WTC11 (cell line): ENCODE results near the gene CALHM5. TPM values are rescaled to one million over a fixed set of nuclear protein-coding genes. Genes with fewer than 3 reads are reported as not detected.

Experiments
- CBFB ChIP-seq: sonication (generic); formaldehyde crosslinking; IDR thresholded peaks from 2 replicates; pipeline ENCODE4 v1.8.1; 2022; ENCODE audit warnings: mild to moderate bottlenecking, low read depth, missing genetic modification reagents
- CREM ChIP-seq: sonication (generic); formaldehyde crosslinking; IDR thresholded peaks from 2 replicates; pipeline ENCODE4 v1.8.1; 2022; ENCODE audit warnings: mild to moderate bottlenecking, missing genetic modification reagents, moderate library complexity
- ELF4 ChIP-seq: sonication (generic); formaldehyde crosslinking; IDR thresholded peaks from 2 replicates; pipeline ENCODE4 v1.8.1; 2022; ENCODE audit warnings: low read depth, mild to moderate bottlenecking, moderate library complexity, missing genetic modification reagents
- EMX1 ChIP-seq: fragments of 250-450 bp; sonication (Bioruptor Pico); IDR thresholded peaks from 2 replicates; pipeline ENCODE4 v1.8.0; 2021; ENCODE audit warnings: mild to moderate bottlenecking
- ESRRA ChIP-seq: sonication (generic); formaldehyde crosslinking; IDR thresholded peaks from 2 replicates; pipeline ENCODE4 v1.8.1; 2022; ENCODE audit warnings: mild to moderate bottlenecking, missing genetic modification reagents, borderline replicate concordance
- ETV6 ChIP-seq: sonication (generic); formaldehyde crosslinking; IDR thresholded peaks from 2 replicates; pipeline ENCODE4 v1.8.1; 2022; ENCODE audit warnings: mild to moderate bottlenecking, missing genetic modification reagents
- FOXJ3 ChIP-seq: sonication (generic); formaldehyde crosslinking; IDR thresholded peaks from 2 replicates; pipeline ENCODE4 v1.9.0; 2021; ENCODE audit warnings: missing genetic modification reagents, mild to moderate bottlenecking, borderline replicate concordance
- FOXP1 ChIP-seq: sonication (generic); formaldehyde crosslinking; IDR thresholded peaks from 2 replicates; pipeline ENCODE4 v1.8.0; 2022; ENCODE audit warnings: missing genetic modification reagents, mild to moderate bottlenecking, moderate library complexity, borderline replicate concordance
- GABPB1 ChIP-seq: sonication (generic); formaldehyde crosslinking; IDR thresholded peaks from 2 replicates; pipeline ENCODE4 v1.8.1; 2023; ENCODE audit warnings: mild to moderate bottlenecking, missing genetic modification reagents
- GRHL2 ChIP-seq: fragments of 250-450 bp; sonication (Bioruptor Pico); IDR thresholded peaks from 2 replicates; pipeline ENCODE4 v1.8.0; 2022; ENCODE audit warnings: mild to moderate bottlenecking, moderate library complexity; ENCODE audit not compliant: insufficient replicate concordance, severe bottlenecking
- GTF2I ChIP-seq: fragments of 250-450 bp; sonication (Bioruptor Pico); conservative IDR thresholded peaks from 2 replicates; pipeline ENCODE4 v1.4.0; 2021; ENCODE audit warnings: mild to moderate bottlenecking
- KAT7 ChIP-seq: sonication (generic); formaldehyde crosslinking; IDR thresholded peaks from 2 replicates; pipeline ENCODE4 v1.8.1; 2023; ENCODE audit warnings: missing genetic modification reagents, mild to moderate bottlenecking, borderline replicate concordance
- MXD4 ChIP-seq: fragments of 250-450 bp; sonication (Bioruptor Pico); IDR thresholded peaks from 2 replicates; pipeline ENCODE4 v1.8.0; 2021; ENCODE audit warnings: mild to moderate bottlenecking, moderate library complexity, borderline replicate concordance
- NFATC4 ChIP-seq: fragments of 250-450 bp; sonication (Bioruptor Pico); IDR thresholded peaks from 2 replicates; pipeline ENCODE4 v1.9.0; 2021; ENCODE audit warnings: mild to moderate bottlenecking
- NFE2L1 ChIP-seq: sonication (generic); formaldehyde crosslinking; IDR thresholded peaks from 2 replicates; pipeline ENCODE4 v1.8.1; 2023; ENCODE audit warnings: missing genetic modification reagents
- NFYB ChIP-seq: sonication (generic); formaldehyde crosslinking; conservative IDR thresholded peaks from 2 replicates; pipeline ENCODE4 v1.8.0; 2022; ENCODE audit warnings: low read depth, missing genetic modification reagents
- RORB ChIP-seq: fragments of 250-450 bp; sonication (Bioruptor Pico); IDR thresholded peaks from 2 replicates; pipeline ENCODE4 v1.9.0; 2021; ENCODE audit warnings: mild to moderate bottlenecking
- SMAD3 ChIP-seq: sonication (generic); formaldehyde crosslinking; IDR thresholded peaks from 2 replicates; pipeline ENCODE4 v1.8.0; 2022; ENCODE audit warnings: missing genetic modification reagents, mild to moderate bottlenecking, borderline replicate concordance
- SMAD4 ChIP-seq: sonication (generic); formaldehyde crosslinking; IDR thresholded peaks from 2 replicates; pipeline ENCODE4 v1.8.0; 2022; ENCODE audit warnings: mild to moderate bottlenecking, missing genetic modification reagents
- SOX15 ChIP-seq: fragments of 250-450 bp; sonication (Bioruptor Pico); IDR thresholded peaks from 2 replicates; pipeline ENCODE4 v1.9.0; 2021; ENCODE audit warnings: mild to moderate bottlenecking
- TEAD1 ChIP-seq: sonication (generic); formaldehyde crosslinking; IDR thresholded peaks from 2 replicates; pipeline ENCODE4 v1.8.0; 2022; ENCODE audit warnings: mild to moderate bottlenecking, missing genetic modification reagents
- TP53 ChIP-seq: sonication (generic); formaldehyde crosslinking; IDR thresholded peaks from 2 replicates; pipeline ENCODE4 v1.8.1; 2023; ENCODE audit warnings: mild to moderate bottlenecking, missing genetic modification reagents
- ZBTB21 ChIP-seq: sonication (generic); formaldehyde crosslinking; IDR thresholded peaks from 2 replicates; pipeline ENCODE4 v1.8.1; 2023; ENCODE audit warnings: mild to moderate bottlenecking, missing genetic modification reagents, borderline replicate concordance
- ZNF121 ChIP-seq: sonication (generic); formaldehyde crosslinking; IDR thresholded peaks from 2 replicates; pipeline ENCODE4 v1.8.0; 2023; ENCODE audit warnings: missing genetic modification reagents
- ZNF219 ChIP-seq: sonication (generic); formaldehyde crosslinking; IDR thresholded peaks from 2 replicates; pipeline ENCODE4 v1.8.0; 2023; ENCODE audit warnings: missing genetic modification reagents, mild to moderate bottlenecking, borderline replicate concordance
- ZNF232 ChIP-seq: sonication (generic); formaldehyde crosslinking; IDR thresholded peaks from 2 replicates; pipeline ENCODE4 v1.8.0; 2022; ENCODE audit warnings: mild to moderate bottlenecking, missing genetic modification reagents
- ZNF263 ChIP-seq: sonication (generic); formaldehyde crosslinking; IDR thresholded peaks from 2 replicates; pipeline ENCODE4 v1.8.1; 2022; ENCODE audit warnings: low read depth, mild to moderate bottlenecking, moderate library complexity, missing genetic modification reagents
- ZNF396 ChIP-seq: fragments of 250-450 bp; sonication (Bioruptor Pico); IDR thresholded peaks from 2 replicates; pipeline ENCODE4 v1.8.0; 2021; ENCODE audit warnings: mild to moderate bottlenecking, moderate library complexity, borderline replicate concordance
- ZNF423 ChIP-seq: fragments of 250-450 bp; sonication (Bioruptor Pico); IDR thresholded peaks from 2 replicates; pipeline ENCODE4 v2.1.2; 2022; ENCODE audit warnings: mild to moderate bottlenecking, moderate library complexity
- ZNF671 ChIP-seq: fragments of 250-450 bp; sonication (Bioruptor Pico); IDR thresholded peaks from 2 replicates; pipeline ENCODE4 v1.8.0; 2021; ENCODE audit warnings: mild to moderate bottlenecking
- total RNA-seq: library from RNA; stranded (reverse); gene quantifications from 3 replicates; pipeline ENCODE4 v1.2.3, GENCODE V29; 2021
- TF ChIP-seq, protein P1 (sequence below): sonication (generic); formaldehyde crosslinking; IDR thresholded peaks from 2 replicates; pipeline ENCODE4 v1.8.1; 2023; ENCODE audit warnings: mild to moderate bottlenecking, missing genetic modification reagents, moderate library complexity
- TF ChIP-seq, protein P2 (sequence below): fragments of 250-450 bp; sonication (Bioruptor Pico); IDR thresholded peaks from 2 replicates; pipeline ENCODE4 v1.9.0; 2021; ENCODE audit warnings: mild to moderate bottlenecking
- TF ChIP-seq, protein P3 (sequence below): sonication (generic); formaldehyde crosslinking; IDR thresholded peaks from 2 replicates; pipeline ENCODE4 v1.8.0; 2022; ENCODE audit warnings: mild to moderate bottlenecking, missing genetic modification reagents
- TF ChIP-seq, protein P4 (sequence below): fragments of 250-450 bp; sonication (Bioruptor Pico); IDR thresholded peaks from 2 replicates; pipeline ENCODE4 v1.8.0; 2021; ENCODE audit warnings: mild to moderate bottlenecking
- TF ChIP-seq, protein P5 (sequence below): fragments of 250-450 bp; sonication (Bioruptor Pico); IDR thresholded peaks from 2 replicates; pipeline ENCODE4 v1.9.0; 2021; ENCODE audit warnings: mild to moderate bottlenecking
- TF ChIP-seq, protein P6 (sequence below): fragments of 200-600 bp; IDR thresholded peaks from 2 replicates; pipeline ENCODE4 v1.8.0; 2022; ENCODE audit warnings: antibody characterized with exemption

The CALHM5 gene
- total RNA-seq, 1 experiment from 2014 or later, result 0.09 TPM

DNA sequence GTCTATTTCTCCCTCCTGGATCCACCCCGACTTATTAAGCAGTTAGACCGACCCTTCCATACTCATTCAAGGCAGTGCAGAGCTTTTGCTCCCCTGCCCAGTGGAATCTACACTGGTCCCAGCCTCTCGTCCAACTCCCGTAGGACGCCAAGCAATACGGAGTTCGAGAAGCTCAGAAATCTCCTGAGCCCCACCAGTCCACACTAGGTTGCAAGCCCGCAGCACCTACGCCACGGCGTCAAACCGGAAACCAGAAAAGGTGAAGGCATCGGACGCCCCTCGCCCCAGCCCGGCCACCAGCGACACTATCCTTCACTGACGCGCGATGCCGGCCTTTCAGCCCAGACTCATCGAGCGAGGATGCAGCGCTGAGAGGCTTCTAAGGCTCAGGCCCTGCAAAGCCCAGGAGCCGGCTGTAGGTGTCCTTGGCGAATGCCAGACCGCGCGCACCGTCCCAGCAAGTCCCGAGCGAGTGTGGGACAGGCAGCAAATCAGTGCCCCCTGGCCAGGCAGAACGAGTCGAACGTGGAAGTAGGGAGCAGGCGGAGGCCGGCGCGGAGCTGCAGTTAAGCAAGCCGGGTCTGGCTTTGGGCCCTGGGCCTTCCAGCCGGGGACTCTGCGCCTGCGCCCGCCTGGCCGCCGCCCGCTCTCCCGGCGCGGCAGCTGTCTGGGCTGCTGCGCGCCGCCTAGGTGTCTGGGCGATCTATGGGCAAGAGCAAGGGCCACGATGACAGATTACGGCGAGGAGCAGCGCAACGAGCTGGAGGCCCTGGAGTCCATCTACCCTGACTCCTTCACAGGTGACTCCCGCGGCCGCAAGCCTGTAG lies 59.6 kb downstream of the CALHM5 start, which contains the start of gene RWDD1 (continued):
- TF ChIP-seq, protein P1, sequence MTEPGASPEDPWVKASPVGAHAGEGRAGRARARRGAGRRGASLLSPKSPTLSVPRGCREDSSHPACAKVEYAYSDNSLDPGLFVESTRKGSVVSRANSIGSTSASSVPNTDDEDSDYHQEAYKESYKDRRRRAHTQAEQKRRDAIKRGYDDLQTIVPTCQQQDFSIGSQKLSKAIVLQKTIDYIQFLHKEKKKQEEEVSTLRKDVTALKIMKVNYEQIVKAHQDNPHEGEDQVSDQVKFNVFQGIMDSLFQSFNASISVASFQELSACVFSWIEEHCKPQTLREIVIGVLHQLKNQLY (CRISPR knock-in tag), result no peak
- TF ChIP-seq NFE2L1 (CRISPR knock-in tag) (peak; percentile 47; the same call in 1 of the 2 replicates), MXD4 (CRISPR knock-in tag) (no peak), TP53 (peak; percentile 62; the same call in 1 of the 2 replicates), ZNF423 (no peak), CBFB (CRISPR knock-in tag) (no peak), GTF2I (CRISPR knock-in tag) (no peak), ETV6 (CRISPR knock-in tag) (peak; percentile 95), NFYB (CRISPR knock-in tag) (peak; percentile 100), ZNF232 (peak; percentile 52; the same call in 1 of the 2 replicates), RORB (no peak), GABPB1 (peak; percentile 87), SOX15 (no peak), SMAD4 (CRISPR knock-in tag) (0 out of 2 replicates have a peak, but pooled peaks have one; percentile 11), SMAD3 (CRISPR knock-in tag) (no peak; the same call in 1 of the 2 replicates), ZNF671 (no peak), CREM (CRISPR knock-in tag) (peak; percentile 71), FOXP1 (peak; percentile 66), ZBTB21 (peak; percentile 66; the same call in 1 of the 2 replicates), GRHL2 (CRISPR knock-in tag) (no peak), NFATC4 (CRISPR knock-in tag) (no peak), ZNF121 (CRISPR knock-in tag) (no peak), FOXJ3 (CRISPR knock-in tag) (no peak), ELF4 (CRISPR knock-in tag) (no peak), ZNF219 (CRISPR knock-in tag) (no peak), ESRRA (no peak), ZNF396 (CRISPR knock-in tag) (no peak), EMX1 (CRISPR knock-in tag) (no peak), KAT7 (CRISPR knock-in tag) (no peak), ZNF263 (CRISPR knock-in tag) (no peak), TEAD1 (CRISPR knock-in tag) (peak; percentile 59)
- TF ChIP-seq, protein P2, sequence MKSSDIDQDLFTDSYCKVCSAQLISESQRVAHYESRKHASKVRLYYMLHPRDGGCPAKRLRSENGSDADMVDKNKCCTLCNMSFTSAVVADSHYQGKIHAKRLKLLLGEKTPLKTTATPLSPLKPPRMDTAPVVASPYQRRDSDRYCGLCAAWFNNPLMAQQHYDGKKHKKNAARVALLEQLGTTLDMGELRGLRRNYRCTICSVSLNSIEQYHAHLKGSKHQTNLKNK (CRISPR knock-in tag), result no peak
- TF ChIP-seq, protein P3, sequence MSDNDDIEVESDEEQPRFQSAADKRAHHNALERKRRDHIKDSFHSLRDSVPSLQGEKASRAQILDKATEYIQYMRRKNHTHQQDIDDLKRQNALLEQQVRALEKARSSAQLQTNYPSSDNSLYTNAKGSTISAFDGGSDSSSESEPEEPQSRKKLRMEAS (CRISPR knock-in tag), result peak; percentile 72
- TF ChIP-seq, protein P4, sequence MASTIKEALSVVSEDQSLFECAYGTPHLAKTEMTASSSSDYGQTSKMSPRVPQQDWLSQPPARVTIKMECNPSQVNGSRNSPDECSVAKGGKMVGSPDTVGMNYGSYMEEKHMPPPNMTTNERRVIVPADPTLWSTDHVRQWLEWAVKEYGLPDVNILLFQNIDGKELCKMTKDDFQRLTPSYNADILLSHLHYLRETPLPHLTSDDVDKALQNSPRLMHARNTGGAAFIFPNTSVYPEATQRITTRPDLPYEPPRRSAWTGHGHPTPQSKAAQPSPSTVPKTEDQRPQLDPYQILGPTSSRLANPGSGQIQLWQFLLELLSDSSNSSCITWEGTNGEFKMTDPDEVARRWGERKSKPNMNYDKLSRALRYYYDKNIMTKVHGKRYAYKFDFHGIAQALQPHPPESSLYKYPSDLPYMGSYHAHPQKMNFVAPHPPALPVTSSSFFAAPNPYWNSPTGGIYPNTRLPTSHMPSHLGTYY (CRISPR knock-in tag), result no peak
- TF ChIP-seq, protein P5, sequence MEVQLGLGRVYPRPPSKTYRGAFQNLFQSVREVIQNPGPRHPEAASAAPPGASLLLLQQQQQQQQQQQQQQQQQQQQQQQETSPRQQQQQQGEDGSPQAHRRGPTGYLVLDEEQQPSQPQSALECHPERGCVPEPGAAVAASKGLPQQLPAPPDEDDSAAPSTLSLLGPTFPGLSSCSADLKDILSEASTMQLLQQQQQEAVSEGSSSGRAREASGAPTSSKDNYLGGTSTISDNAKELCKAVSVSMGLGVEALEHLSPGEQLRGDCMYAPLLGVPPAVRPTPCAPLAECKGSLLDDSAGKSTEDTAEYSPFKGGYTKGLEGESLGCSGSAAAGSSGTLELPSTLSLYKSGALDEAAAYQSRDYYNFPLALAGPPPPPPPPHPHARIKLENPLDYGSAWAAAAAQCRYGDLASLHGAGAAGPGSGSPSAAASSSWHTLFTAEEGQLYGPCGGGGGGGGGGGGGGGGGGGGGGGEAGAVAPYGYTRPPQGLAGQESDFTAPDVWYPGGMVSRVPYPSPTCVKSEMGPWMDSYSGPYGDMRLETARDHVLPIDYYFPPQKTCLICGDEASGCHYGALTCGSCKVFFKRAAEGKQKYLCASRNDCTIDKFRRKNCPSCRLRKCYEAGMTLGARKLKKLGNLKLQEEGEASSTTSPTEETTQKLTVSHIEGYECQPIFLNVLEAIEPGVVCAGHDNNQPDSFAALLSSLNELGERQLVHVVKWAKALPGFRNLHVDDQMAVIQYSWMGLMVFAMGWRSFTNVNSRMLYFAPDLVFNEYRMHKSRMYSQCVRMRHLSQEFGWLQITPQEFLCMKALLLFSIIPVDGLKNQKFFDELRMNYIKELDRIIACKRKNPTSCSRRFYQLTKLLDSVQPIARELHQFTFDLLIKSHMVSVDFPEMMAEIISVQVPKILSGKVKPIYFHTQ, result no peak
- TF ChIP-seq, protein P6, sequence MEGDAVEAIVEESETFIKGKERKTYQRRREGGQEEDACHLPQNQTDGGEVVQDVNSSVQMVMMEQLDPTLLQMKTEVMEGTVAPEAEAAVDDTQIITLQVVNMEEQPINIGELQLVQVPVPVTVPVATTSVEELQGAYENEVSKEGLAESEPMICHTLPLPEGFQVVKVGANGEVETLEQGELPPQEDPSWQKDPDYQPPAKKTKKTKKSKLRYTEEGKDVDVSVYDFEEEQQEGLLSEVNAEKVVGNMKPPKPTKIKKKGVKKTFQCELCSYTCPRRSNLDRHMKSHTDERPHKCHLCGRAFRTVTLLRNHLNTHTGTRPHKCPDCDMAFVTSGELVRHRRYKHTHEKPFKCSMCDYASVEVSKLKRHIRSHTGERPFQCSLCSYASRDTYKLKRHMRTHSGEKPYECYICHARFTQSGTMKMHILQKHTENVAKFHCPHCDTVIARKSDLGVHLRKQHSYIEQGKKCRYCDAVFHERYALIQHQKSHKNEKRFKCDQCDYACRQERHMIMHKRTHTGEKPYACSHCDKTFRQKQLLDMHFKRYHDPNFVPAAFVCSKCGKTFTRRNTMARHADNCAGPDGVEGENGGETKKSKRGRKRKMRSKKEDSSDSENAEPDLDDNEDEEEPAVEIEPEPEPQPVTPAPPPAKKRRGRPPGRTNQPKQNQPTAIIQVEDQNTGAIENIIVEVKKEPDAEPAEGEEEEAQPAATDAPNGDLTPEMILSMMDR, result no peak
